Stimulated activated CD4-positive, alpha-beta T cell treated with anti-CD3 and anti-CD28 coated beads, Interleukin-2, amount 100 ng/mL, for 4 hours (primary cell): ENCODE results near the gene CREB3.
A peak's percentile ranks its signal among the peaks of the same experiment; 100 is the strongest.

Experiments used
- DNase-seq: peaks from one replicate; pipeline ENCODE4 v3.0.0-alpha.2; 2020; ENCODE audit warnings: low read depth

Gene CREB3

DNA sequence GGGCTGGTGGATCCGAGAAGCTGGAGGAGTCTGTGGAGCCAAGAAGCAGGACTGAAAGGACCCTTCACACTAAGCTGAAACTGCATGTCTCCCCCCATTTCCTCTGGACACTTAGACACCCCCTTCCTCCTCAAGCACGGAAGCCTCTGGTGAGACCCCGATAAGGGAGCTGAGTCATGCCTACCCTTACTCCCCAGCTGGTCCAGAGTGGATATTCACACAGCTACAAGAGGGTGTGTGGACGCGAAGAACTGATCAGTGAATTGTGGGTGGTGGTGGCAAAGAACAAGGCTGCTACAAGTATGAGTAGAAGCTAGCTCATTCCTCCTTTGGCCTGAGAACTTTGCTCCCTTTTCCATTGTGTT, 4.8 kb upstream of the CREB3 start:
- no peak for DNase-seq

DNA sequence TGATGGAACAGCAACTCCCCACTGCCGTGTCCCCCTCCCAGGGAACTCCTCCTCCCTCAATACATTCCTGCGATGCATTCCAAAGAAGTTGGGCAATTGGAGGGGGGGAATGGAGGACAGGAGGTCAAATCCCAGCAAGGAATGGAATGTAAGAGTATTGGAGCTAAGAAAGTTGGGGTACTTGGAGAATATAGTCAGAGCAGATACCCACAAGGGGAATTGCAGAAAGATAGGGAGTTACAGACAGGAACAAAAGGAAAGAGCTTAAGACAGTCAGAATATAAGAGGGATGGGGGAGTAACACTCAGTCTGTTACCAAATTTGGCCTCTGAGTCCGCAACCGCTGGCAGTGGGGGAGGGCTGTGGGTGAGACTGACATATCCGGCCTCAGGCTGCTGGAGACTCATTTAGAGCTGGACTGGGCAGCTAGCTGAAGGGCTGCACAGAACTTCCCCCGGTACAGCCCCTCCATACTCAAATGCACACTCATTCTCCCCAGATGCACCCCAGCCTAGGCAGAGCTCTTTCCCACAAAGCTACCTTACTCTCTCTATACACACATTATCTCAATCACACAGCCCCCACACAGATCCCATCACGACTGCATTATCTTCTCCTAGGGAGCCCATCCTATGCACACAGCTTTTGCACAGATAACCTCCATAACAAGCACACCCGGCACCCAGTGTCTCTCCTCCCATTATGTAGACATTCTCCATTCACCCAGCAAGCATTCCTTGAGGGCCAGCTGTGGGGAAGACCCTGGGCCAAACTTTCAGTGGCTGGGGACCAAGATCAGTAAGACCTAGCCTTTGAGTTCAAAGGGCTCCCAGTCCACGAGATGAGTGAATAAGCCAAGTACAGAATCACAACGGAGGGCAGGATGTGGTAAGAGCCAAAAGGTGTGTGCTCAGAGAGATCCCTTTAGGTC, 4.2 kb upstream of the CREB3 start:
- no peak for DNase-seq

DNA sequence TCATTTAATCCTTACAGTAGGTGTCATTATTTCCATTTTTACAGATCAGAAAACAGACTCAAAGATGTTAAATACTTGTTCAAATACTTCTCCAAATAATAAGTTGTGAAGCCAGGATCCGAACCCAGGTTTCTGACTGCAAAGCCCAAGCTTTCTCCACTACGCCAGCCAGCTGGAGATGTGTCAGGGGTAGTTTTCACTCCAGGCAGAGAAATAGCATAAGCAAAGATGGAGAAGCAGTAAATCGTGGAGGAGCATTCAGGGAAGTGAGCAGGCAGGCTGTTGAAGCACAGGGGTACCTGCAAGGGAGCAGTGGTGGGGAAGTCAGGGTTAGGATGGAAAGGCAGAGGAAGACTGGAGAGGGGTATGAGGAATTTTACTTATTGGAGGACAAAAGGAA, 3.4 kb upstream of the CREB3 start:
- DNase-seq, result no peak

DNA sequence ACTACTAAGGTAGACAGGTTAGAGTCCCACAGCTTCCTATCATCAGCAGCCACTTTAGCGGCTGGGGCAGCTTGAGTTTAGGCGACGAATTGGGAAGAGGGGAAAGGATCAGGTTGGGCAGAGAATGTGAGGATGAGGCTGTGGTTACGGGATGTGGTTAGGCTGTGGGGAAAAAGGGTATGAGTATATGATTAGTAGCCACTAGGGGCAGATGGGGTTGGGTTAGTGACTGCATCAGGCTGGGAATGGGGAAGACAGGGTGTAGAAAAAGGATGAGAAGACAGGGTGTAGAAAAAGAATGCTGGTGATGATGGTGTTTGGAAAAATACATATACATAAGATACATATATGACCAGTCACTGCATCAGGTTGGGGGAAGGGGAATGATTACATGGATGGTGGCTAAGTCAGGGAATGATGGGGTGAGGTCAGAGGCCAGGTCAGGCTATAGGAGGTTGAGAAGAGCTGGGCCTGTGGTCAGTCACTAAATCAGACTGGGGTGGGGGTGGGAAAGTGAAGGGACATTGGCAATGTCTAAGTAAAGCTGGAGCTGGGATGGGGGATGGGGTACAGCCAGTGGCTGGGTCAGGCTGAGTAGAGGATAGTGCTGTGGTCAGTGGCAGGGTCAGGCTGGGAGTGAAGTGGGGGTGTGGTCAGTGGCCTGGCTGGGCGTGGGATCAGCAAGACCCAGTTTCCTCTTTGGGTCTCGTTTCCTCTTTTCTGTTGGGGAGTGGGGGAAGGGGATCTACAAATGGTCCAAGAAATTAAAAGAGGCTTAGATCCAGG, 2.6 kb upstream of the CREB3 start:
- no peak for DNase-seq

DNA sequence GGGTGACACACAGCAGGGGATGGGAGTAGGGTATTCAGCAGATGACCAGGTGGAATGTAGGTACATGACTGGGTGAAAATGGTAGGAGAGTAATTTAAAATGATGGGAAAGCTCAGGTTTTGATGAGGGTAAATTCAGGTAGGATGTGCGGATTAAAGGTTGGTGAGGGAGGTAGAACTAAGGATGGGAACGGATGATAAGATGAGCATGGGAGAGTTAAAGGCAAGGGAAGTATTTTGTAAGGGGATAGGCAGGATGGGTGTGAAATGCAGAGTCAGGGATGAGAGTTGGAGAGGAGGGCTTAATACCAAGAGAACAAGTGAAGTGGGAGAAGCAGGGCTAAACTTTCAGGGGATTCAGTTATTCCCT, 2.0 kb upstream of the CREB3 start:
- DNase-seq, result no peak

DNA sequence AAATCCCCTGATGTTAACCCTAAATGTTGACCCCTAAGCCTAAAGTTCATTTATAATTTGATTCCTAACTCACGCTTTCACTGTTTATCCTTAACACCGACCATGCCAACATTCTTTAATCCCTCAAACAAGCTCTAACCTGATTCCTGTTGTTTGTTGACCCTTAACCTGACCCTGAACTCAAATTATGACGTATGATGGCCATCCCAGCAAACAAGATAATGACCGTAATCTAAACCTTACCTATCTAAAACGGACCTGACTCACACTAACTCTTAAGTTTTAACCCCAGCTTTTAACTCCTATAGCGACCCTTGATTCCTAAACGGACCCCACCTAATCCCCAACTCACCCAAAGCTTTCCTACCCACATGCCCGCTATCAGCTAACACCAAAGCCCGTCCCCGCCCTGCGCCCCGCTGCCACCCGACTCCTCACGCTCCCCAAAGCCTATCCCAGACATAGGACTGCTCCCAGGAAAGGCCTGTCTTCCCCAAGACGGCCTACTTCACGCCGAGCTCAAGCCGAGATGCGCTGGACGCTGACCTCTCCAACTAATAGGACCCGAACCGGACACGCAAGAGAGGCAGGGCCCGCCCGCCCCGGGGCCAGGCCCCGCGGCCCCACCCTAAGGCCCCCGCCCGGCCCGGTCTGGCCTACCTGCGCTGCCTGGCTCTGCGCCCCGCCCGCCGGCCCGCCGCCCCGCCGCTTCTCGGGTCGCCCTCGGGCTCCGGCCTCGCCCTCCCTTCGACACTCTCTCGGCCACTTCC, 866 bp upstream of the CREB3 start:
- DNase-seq, result no peak

DNA sequence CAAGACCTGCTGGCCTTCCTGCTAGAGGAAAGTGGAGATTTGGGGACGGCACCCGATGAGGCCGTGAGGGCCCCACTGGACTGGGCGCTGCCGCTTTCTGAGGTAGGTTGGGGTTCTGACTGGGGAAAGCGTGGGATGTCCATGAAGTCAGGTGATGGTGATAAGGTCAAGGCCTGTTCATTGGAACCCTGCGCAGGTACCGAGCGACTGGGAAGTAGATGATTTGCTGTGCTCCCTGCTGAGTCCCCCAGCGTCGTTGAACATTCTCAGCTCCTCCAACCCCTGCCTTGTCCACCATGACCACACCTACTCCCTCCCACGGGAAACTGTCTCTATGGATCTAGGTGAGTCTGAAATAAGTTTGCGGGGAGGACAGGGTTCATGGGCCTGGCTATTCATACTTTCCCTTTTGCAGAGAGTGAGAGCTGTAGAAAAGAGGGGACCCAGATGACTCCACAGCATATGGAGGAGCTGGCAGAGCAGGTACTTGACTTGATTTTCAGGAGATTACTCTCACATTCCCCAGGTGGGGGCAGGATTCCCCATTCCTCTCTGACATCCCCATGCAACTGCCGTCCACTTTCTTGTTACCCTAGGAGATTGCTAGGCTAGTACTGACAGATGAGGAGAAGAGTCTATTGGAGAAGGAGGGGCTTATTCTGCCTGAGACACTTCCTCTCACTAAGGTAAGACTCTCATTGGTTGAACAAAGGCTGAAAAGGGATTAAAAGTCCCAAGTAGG, 505 bp downstream of the CREB3 start:
- DNase-seq, result no peak

DNA sequence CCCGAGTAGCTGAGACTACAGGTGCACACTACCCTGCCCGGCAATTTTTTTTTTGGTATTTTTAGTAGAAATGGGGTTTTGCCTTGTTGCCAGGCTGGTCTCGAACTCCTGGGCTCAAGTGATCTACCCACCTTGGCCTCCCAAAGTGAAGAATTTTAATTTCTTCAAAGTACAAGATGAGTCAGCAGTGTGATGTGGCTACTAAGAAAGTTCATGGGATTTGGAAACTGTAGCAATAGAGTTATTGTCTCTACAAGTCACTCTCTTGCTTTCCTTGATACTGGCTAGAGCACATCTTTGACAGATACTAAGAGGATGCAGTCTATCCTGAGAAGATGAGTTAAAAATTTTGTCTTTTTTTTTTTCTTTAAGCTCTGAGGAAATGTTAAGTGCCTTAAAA, 1.6 kb downstream of the CREB3 start:
- no peak for DNase-seq

DNA sequence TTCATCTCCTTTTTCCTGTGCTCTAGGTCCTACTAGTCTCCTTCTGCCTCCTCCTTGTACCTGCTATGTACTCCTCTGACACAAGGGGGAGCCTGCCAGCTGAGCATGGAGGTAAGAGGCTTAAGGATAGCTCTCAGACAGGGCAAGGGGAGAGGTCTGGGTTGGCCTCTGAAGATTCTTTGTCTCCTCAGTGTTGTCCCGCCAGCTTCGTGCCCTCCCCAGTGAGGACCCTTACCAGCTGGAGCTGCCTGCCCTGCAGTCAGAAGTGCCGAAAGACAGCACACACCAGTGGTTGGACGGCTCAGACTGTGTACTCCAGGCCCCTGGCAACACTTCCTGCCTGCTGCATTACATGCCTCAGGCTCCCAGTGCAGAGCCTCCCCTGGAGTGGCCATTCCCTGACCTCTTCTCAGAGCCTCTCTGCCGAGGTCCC, 3.8 kb downstream of the CREB3 start:
- peak; percentile 59 for DNase-seq

DNA sequence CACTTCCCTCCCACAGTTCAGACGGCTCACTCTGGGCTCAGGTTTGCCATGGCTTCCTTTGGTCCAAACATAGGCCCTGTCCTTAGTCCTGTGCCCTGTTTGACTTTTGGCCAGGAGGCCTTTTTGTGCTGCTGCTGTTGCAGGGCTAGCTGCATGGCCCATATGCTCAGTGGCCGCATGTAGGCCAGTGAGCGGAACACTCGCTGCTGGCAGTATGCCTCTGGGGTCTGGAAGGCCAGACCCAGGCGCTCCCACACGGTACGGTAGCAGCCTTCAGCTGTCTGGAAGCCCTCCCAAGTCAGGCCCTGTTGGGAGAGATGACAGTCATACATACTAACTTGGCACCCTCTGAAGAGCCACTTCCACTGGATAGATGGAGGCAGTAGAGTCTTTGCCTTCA, 4.7 kb downstream of the CREB3 start:
- DNase-seq, result no peak

DNA sequence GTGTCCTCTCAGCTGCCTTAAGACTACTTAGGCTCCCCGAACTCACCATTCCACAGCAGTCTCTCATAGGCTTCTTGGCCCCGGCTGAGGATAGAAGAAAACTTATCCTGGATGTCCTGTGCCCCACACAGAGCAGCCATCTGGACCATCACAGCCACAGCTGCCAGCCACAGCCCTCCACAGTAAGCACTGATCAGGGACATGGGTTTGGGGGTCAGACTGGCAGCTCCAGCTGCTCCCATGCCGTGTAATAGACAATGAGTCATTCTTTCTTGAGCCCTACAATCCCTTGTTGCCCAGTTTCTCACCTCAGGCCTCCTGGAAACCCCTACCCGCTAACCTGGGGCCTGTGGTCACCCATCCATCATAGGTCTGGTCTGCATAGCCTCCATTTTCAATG, 5.7 kb downstream of the CREB3 start:
- DNase-seq, result no peak

DNA sequence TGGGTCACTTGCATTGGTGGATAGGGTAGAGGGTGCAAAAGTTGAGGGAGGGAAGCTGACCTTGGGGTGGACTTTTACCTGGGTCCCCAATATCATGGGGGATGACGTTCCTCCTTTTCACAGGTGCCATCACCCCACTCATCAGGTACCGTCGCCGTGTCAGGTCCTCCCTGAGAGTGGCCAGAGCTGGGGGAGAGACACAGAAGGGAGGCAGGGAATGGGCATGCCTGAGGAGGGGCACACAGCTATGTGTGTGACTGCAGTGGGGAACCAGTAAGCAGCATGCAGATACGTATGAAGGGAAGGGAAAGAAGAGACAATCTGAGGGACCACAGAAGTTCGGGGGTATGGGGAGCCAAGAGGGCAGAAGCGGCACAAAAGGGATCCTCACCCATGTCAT, 6.5 kb downstream of the CREB3 start:
- DNase-seq, result no peak

DNA sequence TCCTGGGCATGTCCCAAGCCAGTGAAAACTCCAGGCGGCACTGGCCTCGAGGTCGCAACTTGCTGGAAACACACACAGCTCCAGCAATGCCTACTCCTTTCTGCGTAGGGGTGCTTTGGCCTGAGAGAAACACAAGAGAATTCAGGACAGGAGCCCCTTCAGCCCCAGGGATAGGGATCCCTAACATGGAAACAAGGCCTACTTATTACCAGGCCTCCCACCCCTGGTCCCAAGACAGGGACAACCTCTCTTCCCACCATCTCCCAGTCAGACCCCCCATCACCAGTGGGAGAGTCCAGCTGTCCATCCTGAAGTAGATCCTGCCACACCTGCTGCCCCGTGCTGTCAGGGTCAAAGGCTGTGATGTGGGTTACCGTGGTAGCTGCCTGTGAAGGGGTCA, 7.8 kb downstream of the CREB3 start:
- no peak for DNase-seq

DNA sequence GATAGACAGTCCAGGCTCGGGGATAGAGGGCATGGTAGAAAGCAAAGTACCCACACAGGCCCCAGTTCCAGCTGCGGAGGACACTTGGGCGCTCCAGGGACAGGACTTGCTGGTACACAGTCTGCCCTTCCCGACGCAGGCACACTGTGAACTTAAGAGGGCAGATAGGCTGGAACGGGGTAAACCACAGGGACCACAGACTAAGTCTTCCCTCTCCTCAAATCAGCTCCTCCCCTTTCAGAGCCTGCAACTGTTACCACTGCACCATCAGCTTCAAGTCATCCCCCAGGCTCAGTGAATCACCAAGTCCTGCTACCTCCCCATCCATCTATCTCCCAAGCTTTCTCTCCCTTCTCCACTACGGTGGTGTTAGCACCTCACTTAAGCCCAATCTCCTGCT, 9.3 kb downstream of the CREB3 start:
- DNase-seq, result no peak

DNA sequence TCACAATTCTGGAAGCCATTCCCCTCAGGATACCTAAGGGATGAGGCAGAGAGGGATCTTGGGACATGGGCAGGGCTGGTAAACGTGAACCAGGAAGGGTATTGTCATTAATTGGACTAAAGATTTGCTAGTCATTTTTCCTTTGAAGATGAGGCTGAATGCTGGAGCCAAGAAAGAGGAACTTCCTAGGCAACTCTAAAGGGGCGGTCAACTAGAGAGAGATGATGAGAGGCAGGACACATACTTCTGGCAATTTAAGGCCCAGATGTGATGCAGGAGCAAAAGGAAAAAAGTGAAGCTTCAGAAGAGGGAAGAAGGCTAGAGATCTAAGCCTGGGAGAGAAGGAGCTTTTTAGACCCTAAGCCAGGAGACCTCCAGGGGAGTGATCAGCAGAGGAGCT, 11.0 kb downstream of the CREB3 start:
- DNase-seq, result no peak

DNA sequence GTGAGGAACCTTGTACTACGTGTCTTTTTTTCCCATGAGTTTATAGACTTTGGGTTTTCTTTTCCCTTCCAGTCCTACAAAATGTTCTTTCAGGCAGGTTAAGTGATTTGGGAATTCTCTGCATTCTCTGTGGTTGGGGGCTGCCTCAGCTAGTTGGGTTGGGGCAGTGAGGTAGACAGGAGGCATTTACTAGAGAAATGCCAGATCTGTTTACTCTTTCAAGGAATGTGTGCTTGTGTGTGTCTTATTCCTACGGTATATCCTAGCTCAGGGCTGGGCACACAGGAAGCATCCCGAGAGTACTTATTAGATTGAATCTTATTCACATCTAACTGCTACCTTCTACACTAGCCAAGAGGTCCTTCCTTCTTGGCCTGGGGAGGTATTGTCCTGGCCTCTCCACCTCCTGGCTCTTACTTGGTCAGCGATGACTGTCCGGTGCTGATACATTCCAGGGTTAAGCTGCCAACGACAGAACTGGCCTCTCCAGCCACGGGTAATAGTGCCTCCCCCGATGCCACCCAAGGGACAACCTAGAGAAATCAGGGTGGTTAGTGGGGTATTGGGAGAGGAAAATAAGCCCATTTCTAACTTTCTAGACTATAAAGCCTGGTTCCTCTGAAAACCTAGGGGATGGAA, 11.5 kb downstream of the CREB3 start:
- DNase-seq, result no peak

DNA sequence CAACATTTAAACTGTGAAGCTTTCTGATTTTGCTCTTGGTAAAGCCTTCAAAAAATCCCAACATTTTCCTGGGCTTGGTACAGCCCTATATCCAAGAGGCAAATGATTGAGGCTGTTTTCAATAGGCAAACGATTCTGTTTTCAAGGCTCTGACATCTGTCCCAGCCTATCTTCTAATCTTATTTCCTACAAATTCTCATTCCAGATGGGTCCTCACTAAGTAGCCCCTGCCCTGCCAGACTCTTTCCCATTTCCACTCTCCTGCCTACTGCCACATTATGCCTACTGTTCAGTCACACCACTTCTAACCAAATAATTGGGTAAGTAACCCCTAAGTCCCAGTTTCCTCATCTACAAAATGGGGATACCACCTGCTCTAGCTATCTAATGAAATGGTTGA, 13.1 kb downstream of the CREB3 start:
- no peak for DNase-seq

DNA sequence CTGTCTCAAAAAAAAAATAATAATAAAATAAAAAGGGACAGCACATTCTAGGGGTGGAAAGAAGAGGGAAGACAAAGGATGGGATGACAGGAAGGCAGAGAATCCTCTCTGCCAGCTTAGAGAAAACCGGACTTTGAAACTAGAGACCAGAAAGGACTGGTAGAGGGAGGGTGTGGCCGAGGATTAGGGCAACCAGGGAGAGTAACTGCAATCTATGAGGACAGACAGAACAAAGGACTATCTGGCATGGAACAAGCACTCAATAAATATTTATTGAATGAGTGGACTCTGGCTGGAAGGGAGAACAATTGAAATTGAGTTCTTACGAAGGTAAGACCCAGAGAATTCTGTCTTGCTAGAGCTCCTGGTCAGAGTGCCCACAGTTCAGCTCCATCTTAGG, 14.1 kb downstream of the CREB3 start:
- no peak for DNase-seq

DNA sequence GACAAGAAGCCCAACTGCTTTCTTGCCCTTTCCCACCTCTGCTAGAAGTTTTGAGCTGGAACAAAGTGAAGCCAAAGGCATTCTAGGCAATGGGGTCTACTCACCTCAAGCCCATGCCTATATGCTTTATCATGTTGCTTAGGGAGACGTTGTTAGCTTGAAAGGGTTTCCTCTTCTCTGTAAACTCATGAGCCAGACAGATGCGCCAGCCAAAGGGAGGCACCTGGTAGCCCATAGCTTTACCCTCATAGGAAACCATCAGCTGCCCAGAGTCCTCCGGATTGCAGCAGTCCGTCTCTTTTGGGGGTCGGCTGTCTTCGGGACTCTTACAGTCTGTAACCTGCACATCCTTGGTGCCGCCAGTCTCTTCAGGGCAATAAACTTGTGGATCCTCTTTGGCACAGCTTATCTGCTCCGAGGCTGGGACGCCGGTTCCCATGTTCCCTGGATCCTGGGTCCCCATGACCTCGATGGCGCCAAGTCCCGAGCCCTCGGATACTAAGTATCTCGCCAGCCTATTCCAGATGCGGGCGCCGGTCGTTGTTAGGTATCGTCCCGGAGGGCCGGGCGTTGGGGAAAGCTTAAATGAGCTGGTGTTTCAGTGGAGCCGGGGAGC, 15.9 kb downstream of the CREB3 start:
- no peak for DNase-seq

DNA sequence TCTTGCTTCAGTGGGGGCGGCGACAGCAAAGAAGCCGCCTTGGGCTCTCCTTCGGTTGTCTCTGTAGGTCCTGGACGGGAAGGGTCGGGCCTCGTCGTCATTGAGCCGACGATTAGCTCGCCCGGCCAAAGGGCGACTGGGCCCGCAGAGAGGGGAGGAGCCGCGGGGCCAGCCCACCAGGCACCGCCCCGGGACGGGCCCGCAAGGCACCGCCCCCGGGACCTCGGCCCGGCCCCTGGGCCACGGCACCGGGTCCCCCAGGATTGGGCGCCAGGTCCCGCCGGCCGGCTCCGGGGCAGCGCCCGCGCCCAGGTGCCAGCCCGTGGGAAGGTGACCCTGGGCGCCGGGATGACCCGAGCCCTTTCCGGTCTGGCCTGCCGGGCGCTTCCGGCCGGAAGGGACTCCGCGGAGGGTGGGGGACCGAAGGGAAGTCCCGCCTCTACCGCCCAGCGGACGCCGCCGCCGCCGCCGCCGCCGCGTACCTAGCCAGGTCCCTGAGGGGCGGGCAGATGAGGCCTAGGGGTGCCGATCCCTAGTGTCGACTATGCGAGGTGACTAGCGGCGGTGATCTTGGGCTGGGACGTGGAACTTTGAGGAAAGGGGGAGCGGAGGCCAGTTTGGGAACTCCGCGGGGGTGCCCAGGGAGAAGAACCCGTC, 16.5 kb downstream of the CREB3 start, which contains the start of the genes GBA2 and RGP1:
Gene GBA2 (minus strand): TSS at position 371 of the 657 bp plus-strand sequence. CDS start 524 bp downstream, outside the sequence.
Gene RGP1 (plus strand): TSS at position 430 of the 657 bp plus-strand sequence. CDS start 469 bp downstream, outside the sequence.
- no peak for DNase-seq
